Neuronal stem cell (in vitro differentiated cells): ENCODE measurements around the gene SIX2.

Experiments
- DNase-seq: peaks from one replicate; pipeline ENCODE4 v3.0.0-alpha.2; 2013; ENCODE audit warnings: low spot score
- H2AFZ ChIP-seq: one replicate; pipeline ENCODE4 v1.6.1; 2013; ENCODE audit warnings: mild to moderate bottlenecking, low read length, inconsistent platforms
- H2AK5ac ChIP-seq: 2 replicates; pipeline ENCODE4 v1.6.1; 2013; ENCODE audit warnings: low read depth, mild to moderate bottlenecking, inconsistent platforms, low read length, moderate library complexity, mixed read lengths
- H2BK120ac ChIP-seq: 2 replicates; pipeline ENCODE4 v1.6.1; 2013; ENCODE audit warnings: low read depth, mild to moderate bottlenecking, inconsistent platforms, low read length, moderate library complexity, mixed read lengths
- H2BK12ac ChIP-seq: one replicate; pipeline ENCODE4 v1.6.1; 2013; ENCODE audit warnings: low read length, inconsistent platforms
- H2BK15ac ChIP-seq: 2 replicates; pipeline ENCODE4 v1.6.1; 2013; ENCODE audit warnings: mild to moderate bottlenecking, low read length, inconsistent platforms, mixed read lengths
- H2BK5ac ChIP-seq: one replicate; pipeline ENCODE4 v1.6.1; 2013; ENCODE audit warnings: inconsistent platforms, mild to moderate bottlenecking, low read length, moderate library complexity
- H3K14ac ChIP-seq: one replicate; pipeline ENCODE4 v1.6.1; 2013; ENCODE audit warnings: low read length, inconsistent platforms
- H3K18ac ChIP-seq: 2 replicates; pipeline ENCODE4 v1.6.1; 2013; ENCODE audit warnings: low read length, inconsistent platforms
- H3K23ac ChIP-seq: 2 replicates; pipeline ENCODE4 v1.6.1; 2013; ENCODE audit warnings: low read depth, mild to moderate bottlenecking, mixed read lengths, low read length, inconsistent platforms; ENCODE audit not compliant: poor library complexity
- H3K27ac ChIP-seq: replicated peaks from 3 replicates; pipeline ENCODE4 v1.5.1; 2013; ENCODE audit warnings: low read length, inconsistent platforms
- H3K27me3 ChIP-seq, 3 experiments: 2 replicates each; pipeline ENCODE4 v1.6.1; 2013; ENCODE audit warnings: low read length in 3 of 3, mild to moderate bottlenecking in 2 of 3, inconsistent platforms in 1 of 3, low read depth in 1 of 3, mixed read lengths in 1 of 3, moderate library complexity in 1 of 3; ENCODE audit not compliant: control insufficient read depth in 3 of 3, insufficient read depth in 3 of 3
- H3K36me3 ChIP-seq, 2 donors: replicated peaks in 1 of 2; 2 replicates each; pipeline ENCODE4 v1.6.1; 2013; ENCODE audit warnings: low read length in 2 of 2; ENCODE audit not compliant: control insufficient read depth in 2 of 2, insufficient read depth in 2 of 2
- H3K4ac ChIP-seq: 2 replicates; pipeline ENCODE4 v1.6.1; 2013; ENCODE audit warnings: inconsistent platforms, mild to moderate bottlenecking, low read length, moderate library complexity
- H3K4me1 ChIP-seq, 2 donors: 1 replicate in 1 of 2; 2 replicates in 1 of 2; pipeline ENCODE4 v1.6.1; 2013; ENCODE audit warnings: low read length in 2 of 2, low read depth in 1 of 2; ENCODE audit not compliant: control insufficient read depth in 2 of 2, insufficient read depth in 1 of 2
- H3K4me2 ChIP-seq: one replicate; pipeline ENCODE4 v1.6.1; 2013; ENCODE audit warnings: mild to moderate bottlenecking, low read length, inconsistent platforms; ENCODE audit not compliant: insufficient read depth, poor library complexity, severe bottlenecking
- H3K4me3 ChIP-seq, 2 donors: 2 replicates each; pipeline ENCODE4 v1.5.1; 2013; ENCODE audit warnings: low read length in 2 of 2, mild to moderate bottlenecking in 2 of 2, inconsistent platforms in 1 of 2, moderate library complexity in 1 of 2
- H3K79me1 ChIP-seq: one replicate; pipeline ENCODE4 v1.6.1; 2013; ENCODE audit warnings: low read depth, mild to moderate bottlenecking, inconsistent platforms, low read length, moderate library complexity
- H3K9ac ChIP-seq: one replicate; pipeline ENCODE4 v1.6.1; 2013; ENCODE audit warnings: mild to moderate bottlenecking, low read depth, low read length, inconsistent platforms; ENCODE audit not compliant: poor library complexity
- H3K9me3 ChIP-seq, 2 donors: replicated peaks in 1 of 2; 2 replicates each; pipeline versions ENCODE3 to v1.6.1; 2013; ENCODE audit warnings: low read length in 2 of 2, mild to moderate bottlenecking in 2 of 2, inconsistent platforms in 1 of 2, low read depth in 1 of 2, mixed read lengths in 1 of 2, moderate library complexity in 1 of 2; ENCODE audit not compliant: control insufficient read depth in 2 of 2, insufficient read depth in 1 of 2
- H4K8ac ChIP-seq: one replicate; pipeline ENCODE4 v1.6.1; 2013; ENCODE audit warnings: low read depth, mild to moderate bottlenecking, inconsistent platforms, low read length, moderate library complexity
- H4K91ac ChIP-seq: one replicate; pipeline ENCODE4 v1.6.1; 2013; ENCODE audit warnings: low read length, low read depth, mild to moderate bottlenecking, inconsistent platforms; ENCODE audit not compliant: poor library complexity
- WGBS, 2 donors: extraction: QIAGEN DNeasy Blood & Tissue Kit; methylation state at CpG; one replicate each; pipeline ENCODE4 v1.1.7; 2013; ENCODE audit warnings: missing lambda C conversion rate in 2 of 2, mixed read lengths in 1 of 2; ENCODE audit not compliant: insufficient read length in 2 of 2, insufficient replicate concordance in 1 of 2; ENCODE audit errors: extremely low coverage in 2 of 2; 5-methylcytosine and 5-hydroxymethylcytosine counted together

SIX2 gene

DNA sequence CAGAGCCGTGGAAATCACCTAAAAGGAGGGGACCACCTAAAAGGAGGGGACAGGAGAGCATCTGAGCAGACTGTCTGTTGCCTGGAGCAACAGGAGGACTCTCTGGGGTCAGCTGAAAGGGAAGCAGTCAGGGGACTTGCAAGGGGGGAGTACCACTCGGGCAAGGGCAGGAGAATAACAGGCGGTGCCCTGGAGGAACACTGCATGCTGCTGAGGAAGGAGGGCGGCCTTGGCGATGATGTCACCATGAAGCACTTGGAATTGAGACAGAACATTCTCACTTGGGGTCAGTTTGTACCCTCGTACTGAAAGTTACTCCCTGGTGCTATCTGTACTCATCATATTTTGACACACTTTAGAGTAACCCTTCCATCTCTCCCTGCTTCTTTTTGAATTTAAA, 49.4 kb downstream of the SIX2 start:
- Histone ChIP-seq H4K8ac (no peak overlapping the region), H2BK120ac (no peak overlapping the region), H3K9ac (no peak overlapping the region), H3K27me3 (peaks cover 0 to 34% (median 9%) of the 10 kb centered on the region in 3 experiments), H3K18ac (no peak overlapping the region), H3K4me2 (no peak overlapping the region), H2AFZ (no peak overlapping the region), H3K14ac (no peak overlapping the region), H2BK5ac (no peak overlapping the region), H3K4ac (no peak overlapping the region), H3K9me3 (no peaks in the 10 kb centered on the region), H3K23ac (no peak overlapping the region), H4K91ac (no peak overlapping the region), H2AK5ac (no peak overlapping the region), H3K4me1 (peaks cover 6 to 25% of the 10 kb centered on the region in 2 donors), H3K27ac (no peak overlapping the region), H3K79me1 (peaks cover 8% of the 10 kb centered on the region), H2BK15ac (no peak overlapping the region), H2BK12ac (no peak overlapping the region), H3K4me3 (no peak overlapping the region), H3K36me3 (no peaks in the 10 kb centered on the region)
- DNase-seq, result no peak
- no CpG with 5 or more reads among the region's 6 CpGs for WGBS, 2 donors

DNA sequence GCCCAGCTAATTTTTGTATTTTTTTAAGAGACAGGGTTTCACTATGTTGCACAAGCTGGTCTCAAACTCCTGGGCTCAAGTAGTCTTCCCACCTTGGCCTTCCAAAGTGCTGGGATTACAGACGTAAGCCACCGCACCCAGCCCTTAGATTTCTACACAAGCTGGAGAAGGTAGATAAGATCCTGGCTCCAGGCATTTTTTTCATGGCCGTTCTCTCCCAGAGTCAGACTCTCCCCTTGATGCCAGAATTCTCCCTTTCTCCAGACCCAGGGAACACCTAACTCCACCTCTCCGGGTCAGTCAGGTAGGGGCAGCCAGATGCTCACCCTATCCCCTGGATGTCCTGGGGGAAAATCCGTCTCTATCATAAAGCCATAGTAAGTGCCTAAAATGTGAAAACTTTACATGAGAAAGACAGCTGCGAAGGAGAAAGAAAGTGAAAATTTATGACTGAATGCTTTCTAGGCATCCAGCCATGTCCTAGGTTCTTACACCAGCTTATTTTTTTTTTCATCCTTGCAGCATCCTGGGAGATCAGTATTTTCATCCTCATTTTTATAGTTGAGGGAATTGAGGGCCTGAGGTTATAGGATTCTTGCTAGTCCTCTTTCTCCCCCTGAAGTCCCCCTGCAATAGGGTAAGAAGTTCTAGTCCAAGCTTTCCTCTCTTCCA, 51.5 kb downstream of the SIX2 start:
- Histone ChIP-seq H3K4me3 (no peak overlapping the region), H3K9ac (no peak overlapping the region), H3K4me1 (peaks cover 8 to 32% of the 10 kb centered on the region in 2 donors), H4K91ac (no peak overlapping the region), H3K36me3 (no peaks in the 10 kb centered on the region), H3K23ac (no peak overlapping the region), H3K9me3 (peaks cover 4 to 12% of the 10 kb centered on the region in 2 donors), H2BK15ac (no peak overlapping the region), H2BK12ac (no peak overlapping the region), H3K27me3 (peaks cover 0 to 50% (median 23%) of the 10 kb centered on the region in 3 experiments), H3K27ac (no peak overlapping the region), H2AK5ac (no peak overlapping the region), H3K79me1 (peaks cover 11% of the 10 kb centered on the region), H2BK120ac (no peak overlapping the region), H3K4me2 (no peak overlapping the region), H2BK5ac (no peak overlapping the region), H3K18ac (no peak overlapping the region), H3K14ac (no peak overlapping the region), H4K8ac (no peak overlapping the region), H2AFZ (no peak overlapping the region), H3K4ac (no peak overlapping the region)
- no CpG with 5 or more reads among the region's 6 CpGs for WGBS, 2 donors
- no peak for DNase-seq

DNA sequence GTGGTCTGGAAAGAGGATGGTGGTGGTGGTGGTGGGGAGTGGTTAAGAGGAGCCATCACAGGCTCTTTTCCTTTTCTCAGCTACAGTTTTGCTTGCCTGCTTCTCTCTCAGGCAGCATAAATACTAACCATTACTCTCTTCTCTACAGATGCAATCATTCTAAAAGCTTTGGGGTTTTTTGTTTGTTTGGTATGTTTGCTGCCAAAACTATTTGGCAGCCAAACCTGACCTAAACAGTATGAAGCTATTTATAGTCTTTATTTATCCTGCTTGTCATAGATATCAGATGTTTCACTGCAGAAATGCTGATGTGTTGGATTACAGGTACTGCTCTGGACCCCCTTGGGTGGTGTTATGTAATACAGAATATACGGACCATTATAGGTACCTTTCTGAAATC, 52.4 kb downstream of the SIX2 start:
- H3K4ac ChIP-seq, result no peak overlapping the region
- H3K79me1 ChIP-seq, result peaks cover 11% of the 10 kb centered on the region
- H3K9ac ChIP-seq, result no peak overlapping the region
- no peak overlapping the region for H3K18ac ChIP-seq
- no peak overlapping the region for H2BK5ac ChIP-seq
- no peak overlapping the region for H3K27ac ChIP-seq
- H4K91ac ChIP-seq, result no peak overlapping the region
- peaks cover 10 to 36% of the 10 kb centered on the region in 2 donors for H3K4me1 ChIP-seq
- H2BK12ac ChIP-seq, result no peak overlapping the region
- no peak overlapping the region for H2AFZ ChIP-seq
- no CpG with 5 or more reads among the region's 1 CpG for WGBS, 2 donors
- no peak overlapping the region for H3K4me2 ChIP-seq
- H3K23ac ChIP-seq, result no peak overlapping the region
- no peak overlapping the region for H4K8ac ChIP-seq
- H2AK5ac ChIP-seq, result no peak overlapping the region
- peaks cover 0 to 56% (median 23%) of the 10 kb centered on the region in 3 experiments for H3K27me3 ChIP-seq
- H3K14ac ChIP-seq, result no peak overlapping the region
- no peak overlapping the region for H2BK15ac ChIP-seq
- H3K36me3 ChIP-seq, result no peaks in the 10 kb centered on the region
- H3K4me3 ChIP-seq, result no peak overlapping the region
- H3K9me3 ChIP-seq, result peaks cover 4 to 12% of the 10 kb centered on the region in 2 donors
- DNase-seq, result no peak
- no peak overlapping the region for H2BK120ac ChIP-seq

DNA sequence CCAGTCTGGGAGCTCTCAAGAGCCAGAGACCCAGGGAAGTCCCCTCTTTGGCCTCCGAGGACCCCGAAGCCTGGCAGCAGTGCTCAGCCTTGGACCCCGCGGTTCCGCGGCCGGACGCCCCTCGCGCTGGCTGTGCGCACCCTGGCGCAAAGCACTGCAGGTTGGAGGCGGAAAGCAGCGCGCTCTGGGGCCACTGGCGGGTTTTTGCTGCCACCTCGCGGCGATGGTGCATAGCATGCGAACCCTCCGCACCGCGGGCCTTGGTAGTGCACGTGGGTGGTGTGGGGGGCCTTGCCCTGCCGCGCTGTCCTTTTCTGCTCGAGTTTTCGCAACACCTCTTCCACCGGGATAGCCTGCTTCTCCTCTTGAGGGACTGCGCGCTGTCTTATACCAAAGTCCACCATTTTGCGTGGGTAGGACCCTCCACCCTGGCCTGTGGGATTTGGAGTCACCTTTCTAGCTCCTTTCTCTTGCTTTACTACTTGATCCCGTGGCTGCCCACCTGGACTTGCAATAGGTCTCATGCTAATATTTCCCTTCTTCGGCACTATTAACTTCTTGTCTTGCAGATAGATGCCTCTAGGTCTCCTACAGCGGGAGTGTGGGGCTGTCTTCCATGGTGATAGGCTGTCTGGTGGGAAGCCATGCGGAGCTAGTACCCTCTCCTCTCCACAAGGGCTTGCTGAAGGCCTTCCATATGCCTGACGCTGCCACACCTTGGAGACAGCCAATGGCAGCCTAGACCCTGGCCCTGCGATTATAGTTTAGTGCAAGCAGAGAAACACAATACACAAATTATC, 53.5 kb downstream of the SIX2 start:
- peak overlapping the region; percentile 33 to 66 for H3K4me3 ChIP-seq
- H4K8ac ChIP-seq, result peak overlapping the region; percentile 52
- peaks cover 10 to 45% of the 10 kb centered on the region in 2 donors for H3K4me1 ChIP-seq
- H3K4me2 ChIP-seq, result peak overlapping the region; percentile 82
- WGBS, 2 donors, result no CpG with 5 or more reads among the region's 38 CpGs
- peak overlapping the region; percentile 92 for H2AFZ ChIP-seq
- peaks cover 11% of the 10 kb centered on the region for H3K79me1 ChIP-seq
- DNase-seq, result no peak
- H3K18ac ChIP-seq, result peak overlapping the region; percentile 71
- H3K23ac ChIP-seq, result peak overlapping the region; percentile 21
- no peak overlapping the region for H3K4ac ChIP-seq
- H3K9me3 ChIP-seq, result peaks cover 4 to 12% of the 10 kb centered on the region in 2 donors
- H2BK15ac ChIP-seq, result no peak overlapping the region
- peaks cover 0 to 66% (median 23%) of the 10 kb centered on the region in 3 experiments for H3K27me3 ChIP-seq
- peak overlapping the region; percentile 63 for H2BK120ac ChIP-seq
- H2BK12ac ChIP-seq, result peak overlapping the region; percentile 47
- H3K9ac ChIP-seq, result peak overlapping the region; percentile 81
- no peak overlapping the region for H4K91ac ChIP-seq
- H3K14ac ChIP-seq, result no peak overlapping the region
- no peak overlapping the region for H2BK5ac ChIP-seq
- no peak overlapping the region for H3K27ac ChIP-seq
- H3K36me3 ChIP-seq, result no peaks in the 10 kb centered on the region
- H2AK5ac ChIP-seq, result peak overlapping the region; percentile 59
